Measurements from ENCODE around the gene DAGLA. TPM values are rescaled to one million over a fixed set of nuclear protein-coding genes. Genes with fewer than 3 reads are reported as not detected.

Gene DAGLA
- total RNA-seq, 1 experiment from 2014 or later: 4.5 TPM

DNA sequence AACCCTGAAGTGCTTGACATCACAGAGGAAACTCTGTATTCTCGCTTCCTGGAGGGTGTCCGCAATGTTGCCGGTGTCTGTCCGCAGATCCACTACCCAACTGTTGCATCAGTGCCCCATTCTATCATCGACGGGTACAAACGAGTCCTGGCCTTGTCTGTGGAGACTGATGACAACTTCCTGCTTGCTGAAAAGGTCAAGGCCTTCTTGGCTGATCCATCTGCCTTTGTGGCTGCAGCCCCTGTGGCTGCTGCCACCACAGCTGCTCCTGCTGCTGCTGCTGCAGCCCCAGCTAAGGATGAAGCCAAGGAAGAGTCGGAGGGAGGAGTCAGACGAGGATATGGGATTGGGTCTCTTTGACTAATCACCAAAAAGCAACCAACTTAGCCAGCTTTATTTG, 42.9 kb upstream of the DAGLA start:
- H3T11ph ChIP-seq (ENCODE audit: low read length): no peak overlapping the region
- H4K91ac ChIP-seq (ENCODE audit: insufficient read length, low read depth, low read length): no peak overlapping the region
- no peak overlapping the region for H2BK12ac ChIP-seq (ENCODE audit: insufficient read length, low read depth, low read length)
- H3K27ac ChIP-seq (ENCODE audit: insufficient read length, low read depth, low read length): no peak overlapping the region
- H3K27ac Mint-ChIP-seq: peak overlapping the region in 1 of 3 experiments; percentile 52; a peak in 1 of 7 replicates
- H3K18ac ChIP-seq (ENCODE audit: insufficient read length, low read depth, low read length): no peak overlapping the region
- H2BK20ac ChIP-seq (ENCODE audit: low read depth, low read length, poor library complexity, severe bottlenecking): no peak overlapping the region
- no peak overlapping the region for H2AK5ac ChIP-seq (ENCODE audit: insufficient read length, low read length)
- no peak overlapping the region for H3K56ac ChIP-seq (ENCODE audit: insufficient read length, low read depth, low read length)
- peaks cover 17 to 18% of the 10 kb centered on the region in 2 experiments for H3K4me1 Mint-ChIP-seq
- H4K5ac ChIP-seq (ENCODE audit: insufficient read length, low read depth, low read length): no peak overlapping the region
- no peaks in the 10 kb centered on the region for H3K79me2 ChIP-seq (ENCODE audit: insufficient read depth, low read length)
- H3K23me2 ChIP-seq (ENCODE audit: insufficient read length, low read depth, low read length, poor library complexity, severe bottlenecking): no peaks in the 10 kb centered on the region
- H2AFZ ChIP-seq (ENCODE audit: low read length): no peak overlapping the region
- no peak overlapping the region for H3K4me2 ChIP-seq (ENCODE audit: insufficient read depth, insufficient read length, low read length)
- no CpG with 5 or more reads among the region's 9 CpGs for WGBS (ENCODE audit: extremely low coverage, insufficient read length, low lambda C conversion rate)
- H4K20me1 ChIP-seq (ENCODE audit: control insufficient read depth, insufficient read depth, insufficient read length): no peaks in the 10 kb centered on the region
- H2BK5ac ChIP-seq (ENCODE audit: insufficient read length, low read length): no peak overlapping the region
- no peak overlapping the region for H3K23ac ChIP-seq (ENCODE audit: insufficient read length, low read depth, low read length)
- no peak overlapping the region for H4K8ac ChIP-seq (replicated peaks; ENCODE audit: insufficient read length, low read depth, low read length)
- H3K79me1 ChIP-seq (ENCODE audit: insufficient read depth, low read depth, low read length, poor library complexity, severe bottlenecking): no peaks in the 10 kb centered on the region
- H3K27me3 ChIP-seq (ENCODE audit: insufficient read depth, low read length): no peaks in the 10 kb centered on the region
- H3K27me3 Mint-ChIP-seq (ENCODE audit: low read depth): no peaks in the 10 kb centered on the region
- H2BK120ac ChIP-seq (ENCODE audit: low read depth, low read length, poor library complexity, severe bottlenecking): no peak overlapping the region
- H3K4me3 Mint-ChIP-seq: no peak overlapping the region
- no peak overlapping the region for H3K9ac ChIP-seq (ENCODE audit: extremely low read depth, insufficient read length, low read length)
- H3K9me3 Mint-ChIP-seq: no peaks in the 10 kb centered on the region
- no peak for DNase-seq
- no peaks in the 10 kb centered on the region; the same call in 1 of the 2 replicates for H3K4me1 ChIP-seq (ENCODE audit: insufficient read depth, low read length)
- no peak for TF ChIP-seq CTCF (conservative IDR thresholded peaks at IDR 0.05)
- H3K36me3 Mint-ChIP-seq (ENCODE audit: insufficient read depth in 1 of 3, low read depth in 3 of 3): no peaks in the 10 kb centered on the region
- no peak overlapping the region for H3K4ac ChIP-seq (ENCODE audit: low read depth, low read length)
- H2BK15ac ChIP-seq (ENCODE audit: low read depth, low read length): no peak overlapping the region
- no peaks in the 10 kb centered on the region for H3K9me3 ChIP-seq (ENCODE audit: control insufficient read depth, low read depth, low read length)
- no peak overlapping the region for H3K14ac ChIP-seq (ENCODE audit: insufficient read depth, low read length)

Measured in H9 (cell line).